ENCODE results near the gene G6PC3.

GRCh38 chr17:44069974-44070454 is 521 bp upstream of the G6PC3 start:
- TF ChIP-seq, protein P1, sequence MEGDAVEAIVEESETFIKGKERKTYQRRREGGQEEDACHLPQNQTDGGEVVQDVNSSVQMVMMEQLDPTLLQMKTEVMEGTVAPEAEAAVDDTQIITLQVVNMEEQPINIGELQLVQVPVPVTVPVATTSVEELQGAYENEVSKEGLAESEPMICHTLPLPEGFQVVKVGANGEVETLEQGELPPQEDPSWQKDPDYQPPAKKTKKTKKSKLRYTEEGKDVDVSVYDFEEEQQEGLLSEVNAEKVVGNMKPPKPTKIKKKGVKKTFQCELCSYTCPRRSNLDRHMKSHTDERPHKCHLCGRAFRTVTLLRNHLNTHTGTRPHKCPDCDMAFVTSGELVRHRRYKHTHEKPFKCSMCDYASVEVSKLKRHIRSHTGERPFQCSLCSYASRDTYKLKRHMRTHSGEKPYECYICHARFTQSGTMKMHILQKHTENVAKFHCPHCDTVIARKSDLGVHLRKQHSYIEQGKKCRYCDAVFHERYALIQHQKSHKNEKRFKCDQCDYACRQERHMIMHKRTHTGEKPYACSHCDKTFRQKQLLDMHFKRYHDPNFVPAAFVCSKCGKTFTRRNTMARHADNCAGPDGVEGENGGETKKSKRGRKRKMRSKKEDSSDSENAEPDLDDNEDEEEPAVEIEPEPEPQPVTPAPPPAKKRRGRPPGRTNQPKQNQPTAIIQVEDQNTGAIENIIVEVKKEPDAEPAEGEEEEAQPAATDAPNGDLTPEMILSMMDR (conservative IDR thresholded peaks at IDR 0.05), result no peak
- TF ChIP-seq ZFX (IDR thresholded peaks at IDR 0.05), result no peak

Measured in C4-2B (cell line).